Right cardiac atrium (tissue), 5 donors: ENCODE measurements around the gene PER1. TPM values are rescaled to one million over a fixed set of nuclear protein-coding genes. Genes with fewer than 3 reads are reported as not detected.

Experiments used
- ATAC-seq, 2 donors: fragments of 200-7000 bp; cut with Tn5 transposase; one replicate each; pipeline versions ENCODE4 v1.8.0 to v1.9.1; 2020; ENCODE audit warnings: moderate library complexity in 2 of 2, mild to moderate bottlenecking in 1 of 2
- DNase-seq, 3 donors: peaks; one replicate each; pipeline ENCODE4 v3.0.0-alpha.2; 2020
- H3K27ac ChIP-seq: one replicate; pipeline ENCODE4 v1.5.1; 2013; ENCODE audit warnings: mild to moderate bottlenecking, low read length, control low read depth, moderate library complexity
- H3K27me3 ChIP-seq: one replicate; pipeline ENCODE4 v1.6.1; 2013; ENCODE audit not compliant: control insufficient read depth, insufficient read depth
- H3K4me1 ChIP-seq: one replicate; pipeline ENCODE4 v1.6.1; 2013; ENCODE audit warnings: low read length; ENCODE audit not compliant: control insufficient read depth, insufficient read depth
- H3K4me3 ChIP-seq: one replicate; pipeline ENCODE4 v1.5.1; 2013; ENCODE audit warnings: low read length, control low read depth
- H3K9me3 ChIP-seq: one replicate; pipeline ENCODE4 v1.6.1; 2013; ENCODE audit warnings: low read length; ENCODE audit not compliant: control insufficient read depth
- WGBS: extraction: QIAGEN DNeasy Blood & Tissue Kit; methylation state at CpG from one replicate; pipeline ENCODE4 v1.1.7; 2013; 5-methylcytosine and 5-hydroxymethylcytosine counted together
- intact Hi-C, 4 donors: fragments of 100-400 bp; cut with DNase I; formaldehyde crosslinking; loops; one replicate each; pipeline versions ENCODE4 v1.11.0 to v1.14.0; 2022 to 2023
- polyA plus RNA-seq: library from polyadenylated mRNA; stranded (reverse); fragments of 200-250 nt; gene quantifications from one replicate; pipeline ENCODE4 v1.2.3, GENCODE V29; 2013
- total RNA-seq, 4 donors: library from RNA; stranded (reverse); fragmentation: NEBNext Ultra II Directional; extraction: Animal tissue kit (Norgen Biotek cat#: 25700); gene quantifications; one replicate each; pipeline ENCODE4 v1.2.1, GENCODE V29; 2021
- donor health status: healthy with polysubstance abuse.
- donor health status: DM: no; HTN: yes; CAD: no.
- donor health status: DM: no; HTN: no; CAD: no.
- donor health status: DM: no; HTN: yes; CAD: no; lungs with severe emphysema.
- donor health status: DM: yes; HTN: yes; CAD: no.

Gene PER1
- total and polyA plus RNA-seq, 5 donors = 96.2 to 150 (median 112) TPM

GRCh38 chr17:8123695-8124349, 28.4 kb downstream of the PER1 start, which contains the start of gene HES7:
HES7 (minus strand) TSS chr17:8124106; CDS start chr17:8124084, 22 bp downstream.
- ATAC-seq = no peak
- WGBS = 1% methylated on average over 29 of the region's 29 CpGs
- Histone ChIP-seq H3K9me3 (no peaks in the 10 kb centered on the region), H3K4me3 (peak within 1 kb of the TSS; percentile 57), H3K27ac (no peak within 1 kb of the TSS), H3K4me1 (peaks cover 5% of the 10 kb centered on the region), H3K27me3 (no peaks in the 10 kb centered on the region)
- DNase-seq = peak in 1 of 3 donors; percentile 62
- intact Hi-C loops = loop anchor here (2.0 to 10.0 kb wide), 4 partner anchors 51 to 101 kb away; partner anchors contain the start of gene TMEM107 (in 1 of the 4)

- H3K9me3 ChIP-seq = no peaks in the 10 kb centered on the region
- no peaks in the 10 kb centered on the region for H3K27me3 ChIP-seq
- ATAC-seq (no peak), DNase-seq (peak in 2 of 3 donors; percentile 66 to 77)
- intact Hi-C loops = loop anchor here (10.0 kb wide), 3 partner anchors 52 to 102 kb away; partner anchors contain the start of gene TMEM107 (in 1 of the 4)
- H3K4me1 ChIP-seq = peaks cover 5% of the 10 kb centered on the region
- peak overlapping the region; percentile 57 for H3K4me3 ChIP-seq
- WGBS = under 1% methylated on average over 55 of the region's 55 CpGs
- no peak overlapping the region for H3K27ac ChIP-seq
Measured at GRCh38 chr17:8122924-8123694, 29.1 kb downstream of the PER1 start.

- H3K4me3 ChIP-seq = peak overlapping the region; percentile 57
- ATAC-seq (no peak), DNase-seq (peak in 2 of 3 donors; percentile 53 to 67)
- no peaks in the 10 kb centered on the region for H3K9me3 ChIP-seq
- intact Hi-C loops = loop anchor here (10.0 kb wide), 3 partner anchors 52 to 102 kb away; partner anchors contain the start of gene TMEM107 (in 1 of the 4)
- peaks cover 5% of the 10 kb centered on the region for H3K4me1 ChIP-seq
- WGBS = 1% methylated on average over 29 of the region's 29 CpGs
- no peaks in the 10 kb centered on the region for H3K27me3 ChIP-seq
- no peak overlapping the region for H3K27ac ChIP-seq
Measured at GRCh38 chr17:8122422-8122923, 29.7 kb downstream of the PER1 start.

- H3K9me3 ChIP-seq = no peaks in the 10 kb centered on the region
- H3K27ac ChIP-seq = no peak overlapping the region
- under 1% methylated on average over 76 of the region's 76 CpGs for WGBS
- DNase-seq = peak in 2 of 3 donors; percentile 82 to 85
- ATAC-seq = peak; percentile 18 to 24
- no peaks in the 10 kb centered on the region for H3K27me3 ChIP-seq
- H3K4me1 ChIP-seq = peaks cover 5% of the 10 kb centered on the region
- peak overlapping the region; percentile 57 for H3K4me3 ChIP-seq
- intact Hi-C loops = loop anchor here (10.0 kb wide), 3 partner anchors 53 to 103 kb away; partner anchors contain the start of gene TMEM107 (in 1 of the 4)
Measured at GRCh38 chr17:8121681-8122421, 30.4 kb downstream of the PER1 start.

- no peak overlapping the region for H3K27ac ChIP-seq
- no peaks in the 10 kb centered on the region for H3K9me3 ChIP-seq
- no peaks in the 10 kb centered on the region for H3K27me3 ChIP-seq
- ATAC-seq (no peak), DNase-seq (no peak)
- H3K4me1 ChIP-seq = peaks cover 5% of the 10 kb centered on the region
- 1% methylated on average over 25 of the region's 25 CpGs for WGBS
- peak overlapping the region; percentile 57 for H3K4me3 ChIP-seq
- intact Hi-C loops = loop anchor here (10.0 kb wide), 3 partner anchors 53 to 103 kb away; partner anchors contain the start of gene TMEM107 (in 1 of the 4)
Measured at GRCh38 chr17:8121407-8121680, 30.9 kb downstream of the PER1 start.

- intact Hi-C loops = loop anchor here (10.0 kb wide), 3 partner anchors 54 to 104 kb away; partner anchors contain the start of gene TMEM107 (in 1 of the 4)
- DNase-seq (peak; percentile 59 to 84 (median 80)), ATAC-seq (peak in 1 of 2 donors; percentile 17)
- peaks cover 5% of the 10 kb centered on the region for H3K4me1 ChIP-seq
- H3K27me3 ChIP-seq = no peaks in the 10 kb centered on the region
- under 1% methylated on average over 40 of the region's 40 CpGs for WGBS
- H3K4me3 ChIP-seq = peak overlapping the region; percentile 57
- no peak overlapping the region for H3K27ac ChIP-seq
- H3K9me3 ChIP-seq = no peaks in the 10 kb centered on the region
Measured at GRCh38 chr17:8120520-8121406, 31.4 kb downstream of the PER1 start.

- peak overlapping the region; percentile 57 for H3K4me3 ChIP-seq
- H3K4me1 ChIP-seq = no peaks in the 10 kb centered on the region
- intact Hi-C loops = loop anchor here (2.0 to 10.0 kb wide), 5 partner anchors 38 to 105 kb away; partner anchors contain the start of gene TMEM107 (in 1 of the 4)
- WGBS = under 1% methylated on average over 28 of the region's 28 CpGs
- DNase-seq (peak; percentile 76 to 89 (median 88)), ATAC-seq (peak; percentile 66 to 74)
- no peak overlapping the region for H3K27ac ChIP-seq
- H3K27me3 ChIP-seq = no peaks in the 10 kb centered on the region
- H3K9me3 ChIP-seq = no peaks in the 10 kb centered on the region
Measured at GRCh38 chr17:8119581-8120519, 32.4 kb downstream of the PER1 start.

- peak; percentile 89 to 97 (median 95) for DNase-seq
- H3K9me3 ChIP-seq = no peaks in the 10 kb centered on the region
- H3K27me3 ChIP-seq = no peaks in the 10 kb centered on the region
- peak overlapping the region; percentile 57 for H3K4me3 ChIP-seq
- peak; percentile 82 to 88 for ATAC-seq
- peak overlapping the region; percentile 25 for H3K27ac ChIP-seq
- WGBS = under 1% methylated on average over 38 of the region's 38 CpGs
- no peaks in the 10 kb centered on the region for H3K4me1 ChIP-seq
- intact Hi-C loops = loop anchor here in 1 of 4 donors (2.0 to 5.0 kb wide), 2 partner anchors 37 to 68 kb away; no protein-coding TSS in a partner anchor
Measured at GRCh38 chr17:8118769-8119580, 33.2 kb downstream of the PER1 start.
